B cell (primary cell): ENCODE results near the gene PES1. TPM values are rescaled to one million over a fixed set of nuclear protein-coding genes. Genes with fewer than 3 reads are reported as not detected.
A peak's percentile ranks its signal among the peaks of the same experiment; 100 is the strongest.
"Not testable (repeated sequence)": the region's sequence is repeated elsewhere in the genome, so short reads cannot be mapped to it uniquely, and the experiment has no call there.

Experiments used
- ATAC-seq: fragments of 200-7000 bp; cut with Tn5 transposase; one replicate; pipeline ENCODE4 v1.10.0; 2021; ENCODE audit warnings: low read depth, mild to moderate bottlenecking, moderate number of reproducible peaks, moderate library complexity
- CTCF ChIA-PET: fragments of 350-600 bp; sonication (Branson Sonifier 250); formaldehyde crosslinking; loops from one replicate; lab custom pipeline; 2021; ENCODE audit warnings: antibody characterized with exemption, inconsistent platforms; lab: Charles Lee
- POLR2A ChIA-PET: fragments of 350-600 bp; sonication (Branson Sonifier 250); formaldehyde crosslinking; loops from one replicate; lab custom pipeline; 2021; ENCODE audit warnings: antibody characterized with exemption; lab: Charles Lee
- DNase-seq: peaks from one replicate; pipeline ENCODE4 v3.0.0; 2013
- H2AFZ ChIP-seq: 2 replicates; pipeline ENCODE4 v1.6.1; 2012; ENCODE audit warnings: mild to moderate bottlenecking, low read depth, low read length; ENCODE audit not compliant: insufficient read depth, poor library complexity, severe bottlenecking
- H3K27ac ChIP-seq, 2 donors: 1 replicate in 1 of 2; 2 replicates in 1 of 2; pipeline ENCODE4 v1.5.1; 2012 to 2013; ENCODE audit warnings: low read length in 2 of 2, mild to moderate bottlenecking in 2 of 2, moderate library complexity in 1 of 2
- H3K27me3 ChIP-seq, 4 experiments: fragments of 200-600 bp in 1 of 4; sonication (generic) in 1 of 4; replicated peaks in 1 of 4; 1 replicate in 2 of 4; 2 replicates in 2 of 4; pipeline versions ENCODE4 v1.6.1 to v1.7.0; 2013 to 2016; ENCODE audit warnings: low read length in 3 of 4, mild to moderate bottlenecking in 2 of 4, mixed read lengths in 1 of 4, moderate library complexity in 1 of 4; ENCODE audit not compliant: insufficient read depth in 4 of 4, control insufficient read depth in 3 of 4; ENCODE audit errors: control extremely low read depth in 1 of 4
- H3K36me3 ChIP-seq, 2 experiments: replicated peaks in 1 of 2; 1 replicate in 1 of 2; 2 replicates in 1 of 2; pipeline versions ENCODE4 v1.6.1 to v1.7.1; 2013; ENCODE audit warnings: low read length in 1 of 2; ENCODE audit not compliant: insufficient read depth in 2 of 2, control insufficient read depth in 1 of 2; ENCODE audit errors: control extremely low read depth in 1 of 2, extremely low read depth in 1 of 2
- H3K4me1 ChIP-seq, 2 donors: fragments of 200-600 bp in 1 of 2; sonication (generic) in 1 of 2; 1 replicate in 1 of 2; 2 replicates in 1 of 2; pipeline versions ENCODE4 v1.5.1 to v1.6.1; 2013 to 2017; ENCODE audit warnings: low read length in 2 of 2; ENCODE audit not compliant: control insufficient read depth in 2 of 2, insufficient read depth in 2 of 2
- H3K4me2 ChIP-seq: replicated peaks from 2 replicates; pipeline ENCODE3; 2012; ENCODE audit warnings: mild to moderate bottlenecking, low read depth, low read length; ENCODE audit not compliant: poor library complexity, severe bottlenecking
- H3K4me3 ChIP-seq, 5 experiments: fragments of 200-600 bp in 1 of 5; sonication (generic) in 1 of 5; 1 replicate in 3 of 5; 2 replicates in 2 of 5; pipeline versions ENCODE4 v1.5.1 to v1.7.0; 2011 to 2016; ENCODE audit warnings: low read length in 4 of 5, mild to moderate bottlenecking in 4 of 5, low read depth in 2 of 5, control low read depth in 1 of 5, moderate library complexity in 1 of 5; ENCODE audit not compliant: insufficient read depth in 1 of 5; ENCODE audit errors: control extremely low read depth in 1 of 5, extremely low read depth in 1 of 5
- H3K79me2 ChIP-seq: fragments of 200-600 bp; sonication (generic); one replicate; pipeline ENCODE4 v1.6.0; 2016; ENCODE audit warnings: low read length; ENCODE audit not compliant: control insufficient read depth, insufficient read depth
- H3K9ac ChIP-seq: fragments of 200-600 bp; sonication (generic); 2 replicates; pipeline ENCODE4 v1.6.1; 2017; ENCODE audit warnings: mild to moderate bottlenecking, low read length, moderate library complexity
- H3K9me3 ChIP-seq, 3 donors: one replicate each; pipeline versions ENCODE4 v1.6.1 to v1.7.1; 2013; ENCODE audit warnings: low read length in 2 of 3; ENCODE audit not compliant: control insufficient read depth in 2 of 3, insufficient read depth in 1 of 3; ENCODE audit errors: control extremely low read depth in 1 of 3
- H4K20me1 ChIP-seq: 2 replicates; pipeline ENCODE4 v1.6.0; 2012; ENCODE audit warnings: mild to moderate bottlenecking, low read length; ENCODE audit not compliant: insufficient read depth, control insufficient read depth, poor library complexity, severe bottlenecking
- H3K27ac Mint-ChIP-seq: one replicate; pipeline ENCODE4 v1.8.0; 2021; ENCODE audit warnings: mixed read lengths
- H3K27me3 Mint-ChIP-seq: one replicate; pipeline ENCODE4 v1.8.0; 2021; ENCODE audit warnings: mixed read lengths
- H3K4me1 Mint-ChIP-seq: one replicate; pipeline ENCODE4 v1.8.0; 2021; ENCODE audit warnings: mixed read lengths
- H3K4me3 Mint-ChIP-seq: one replicate; pipeline ENCODE4 v1.8.0; 2021; ENCODE audit warnings: mixed read lengths
- H3K9me3 Mint-ChIP-seq: one replicate; pipeline ENCODE4 v1.8.0; 2022; ENCODE audit warnings: mixed read lengths; ENCODE audit not compliant: insufficient read depth
- CTCF ChIP-seq: fragments of 200-600 bp; IDR thresholded peaks from one replicate; pipeline ENCODE4 v1.8.0; 2022; ENCODE audit warnings: antibody characterized with exemption, mild to moderate bottlenecking
- EZH2 ChIP-seq: IDR thresholded peaks from 2 replicates; pipeline ENCODE4 v1.6.1; 2012; ENCODE audit warnings: borderline replicate concordance, low read depth, mild to moderate bottlenecking, moderate library complexity, low read length; ENCODE audit not compliant: insufficient read depth, poor library complexity, severe bottlenecking
- WGBS: methylation state at CpG from one replicate; pipeline ENCODE4 v1.1.5; 2013; ENCODE audit warnings: missing lambda C conversion rate; ENCODE audit not compliant: insufficient coverage; 5-methylcytosine and 5-hydroxymethylcytosine counted together
- intact Hi-C: fragments of 100-400 bp; cut with micrococcal nuclease; formaldehyde crosslinking; loops from one replicate; pipeline ENCODE4 v1.10.0; 2022
- polyA plus RNA-seq: library from polyadenylated mRNA; depleted of rRNA; stranded (reverse); fragments of >200 nt; gene quantifications from 2 replicates; pipeline ENCODE4 v1.2.3, GENCODE V29; 2012
- total RNA-seq, 2 donors: library from RNA; stranded (reverse); fragments of 120-200 nt in 1 of 2; gene quantifications; 1 replicate in 1 of 2; 2 replicates in 1 of 2; pipeline versions ENCODE4 v1.2.3 to v1.2.4, GENCODE V29; 2013 to 2022

PES1 gene
- total and polyA plus RNA-seq, 2 donors (not counting 1 experiment from before 2014, with no cell fraction given) = 38.1 to 75.2 TPM

GRCh38 chr22:30634471-30635233 is 42.9 kb upstream of the PES1 start:
- Histone ChIP-seq H3K4me3 (peak overlapping the region in 4 of 5 experiments; percentile 52 to 79 (median 65)), H3K4me2 (peak overlapping the region; percentile 99), H2AFZ (peak overlapping the region; percentile 93), H3K9me3 (no peaks in the 10 kb centered on the region), H3K27me3 (no peaks in the 10 kb centered on the region), H3K27ac (peak overlapping the region; percentile 82 to 88), H3K36me3 (no peaks in the 10 kb centered on the region), H3K79me2 (no peaks in the 10 kb centered on the region), H3K9ac (peak overlapping the region; percentile 77), H4K20me1 (no peaks in the 10 kb centered on the region), H3K4me1 (peaks cover 18 to 28% of the 10 kb centered on the region in 2 donors)
- intact Hi-C loops = loop anchor here (1.0 to 2.0 kb wide), 4 partner anchors 15 to 335 kb away; partner anchors contain the start of genes DUSP18, TCN2 and TUG1
- 5% methylated on average over 26 of the region's 29 CpGs for WGBS
- Mint-ChIP-seq H3K4me1 (peaks cover 19% of the 10 kb centered on the region), H3K27me3 (no peaks in the 10 kb centered on the region), H3K4me3 (peak overlapping the region; percentile 88), H3K27ac (peak overlapping the region; percentile 94), H3K9me3 (peaks cover 3% of the 10 kb centered on the region)
- POLR2A ChIA-PET = interaction anchor here (0.6 to 1.9 kb wide), 15 partner anchors 12 to 1003 kb away, joined by 3 to 10 read pairs (median 4); partner anchors contain the start of genes DUSP18, MORC2, PES1 and SMTN
- ATAC-seq (peak; percentile 52), DNase-seq (peak; percentile 92)
- CTCF ChIA-PET = interaction anchor here (0.6 to 4.8 kb wide), 38 partner anchors 9 to 679 kb away, joined by 3 to 105 read pairs (median 4); partner anchors contain the start of genes DUSP18, LIMK2, MORC2 and SMTN
- TF ChIP-seq CTCF = peak; percentile 91
- TF ChIP-seq EZH2 = no peak

- peaks cover 14 to 19% of the 10 kb centered on the region in 2 donors for H3K4me1 ChIP-seq
- H3K4me1 Mint-ChIP-seq = peaks cover 16% of the 10 kb centered on the region
- CTCF ChIA-PET, H3K27ac ChIP-seq, H3K4me2 ChIP-seq, H3K27me3 Mint-ChIP-seq, H3K4me3 ChIP-seq, H3K27me3 ChIP-seq, DNase-seq, H3K9ac ChIP-seq, H3K9me3 ChIP-seq, H3K4me3 Mint-ChIP-seq, H3K36me3 ChIP-seq, H3K79me2 ChIP-seq, POLR2A ChIA-PET, ATAC-seq, intact Hi-C loops, H3K27ac Mint-ChIP-seq, H3K9me3 Mint-ChIP-seq, H4K20me1 ChIP-seq, H2AFZ ChIP-seq: not testable (repeated sequence)
- WGBS = 80% methylated on average over 1 of the region's 31 CpGs
These were observed 39.8 kb upstream of the PES1 start for GRCh38 chr22:30631469-30631868.
